Measurements from ENCODE around the gene PXDC1.
"Not testable (repeated sequence)": the region's sequence is repeated elsewhere in the genome, so short reads cannot be mapped to it uniquely, and the experiment has no call there.

The PXDC1 gene

GRCh38 chr6:3687847-3688246 is 63.7 kb downstream of the PXDC1 start:
- in situ Hi-C loops (cut with HindIII; ENCODE audit: low sequenced_read_pairs), result no loop called here

GRCh38 chr6:3683331-3683730 is 68.2 kb downstream of the PXDC1 start:
- in situ Hi-C loops (cut with HindIII; ENCODE audit: low sequenced_read_pairs), result no loop called here

GRCh38 chr6:3678946-3679345 is 72.6 kb downstream of the PXDC1 start:
- in situ Hi-C loops (cut with HindIII; ENCODE audit: low sequenced_read_pairs), result no loop called here

GRCh38 chr6:3677751-3678150 is 73.8 kb downstream of the PXDC1 start:
- in situ Hi-C loops (cut with HindIII; ENCODE audit: low sequenced_read_pairs), result not testable (repeated sequence)

GRCh38 chr6:3677351-3677750 is 74.2 kb downstream of the PXDC1 start:
- in situ Hi-C loops (cut with HindIII; ENCODE audit: low sequenced_read_pairs), result not testable (repeated sequence)
